ENCODE measurements around the gene SMYD3.

GRCh38 chr1:246518456-246519205 lies 11.6 kb upstream of the SMYD3 start:
- TF ChIP-seq POLR2A (IDR thresholded peaks at IDR 0.05; ENCODE audit: low read length) (no peak), GATA1 (IDR thresholded peaks at IDR 0.05; ENCODE audit: low read depth, low read length) (no peak)
